Liver (tissue), 3 donors: ENCODE data around the gene MACROD1.

Source experiments
- ATF3 ChIP-seq: IDR thresholded peaks from 2 replicates; pipeline ENCODE4 v1.6.1; 2016; ENCODE audit warnings: antibody characterized with exemption
- CTCF ChIP-seq: fragments of 150-350 bp; IDR thresholded peaks from 2 replicates; pipeline ENCODE4 v1.5.1; 2017; ENCODE audit warnings: improper control_type of control experiment, low read depth, low read length; ENCODE audit not compliant: missing input control
- HNF4A ChIP-seq, 2 donors: conservative IDR thresholded peaks; 2 replicates each; pipeline ENCODE4 v1.6.1; 2016; ENCODE audit warnings: antibody characterized with exemption in 2 of 2, mild to moderate bottlenecking in 2 of 2
- JUND ChIP-seq, 2 donors: IDR thresholded peaks; 2 replicates each; pipeline ENCODE4 v1.6.1; 2016; ENCODE audit warnings: antibody characterized with exemption in 2 of 2
- REST ChIP-seq: IDR thresholded peaks from 2 replicates; pipeline ENCODE4 v1.6.1; 2016; ENCODE audit warnings: antibody characterized with exemption, mild to moderate bottlenecking
- ZBTB33 ChIP-seq: IDR thresholded peaks from 2 replicates; pipeline ENCODE4 v1.6.1; 2016; ENCODE audit warnings: antibody characterized with exemption
- TF ChIP-seq, protein P1 (sequence below): IDR thresholded peaks from 2 replicates; pipeline ENCODE4 v1.6.1; 2016; ENCODE audit warnings: antibody characterized with exemption
- donor health status: healthy.
- donor health status: healthy.

DNA sequence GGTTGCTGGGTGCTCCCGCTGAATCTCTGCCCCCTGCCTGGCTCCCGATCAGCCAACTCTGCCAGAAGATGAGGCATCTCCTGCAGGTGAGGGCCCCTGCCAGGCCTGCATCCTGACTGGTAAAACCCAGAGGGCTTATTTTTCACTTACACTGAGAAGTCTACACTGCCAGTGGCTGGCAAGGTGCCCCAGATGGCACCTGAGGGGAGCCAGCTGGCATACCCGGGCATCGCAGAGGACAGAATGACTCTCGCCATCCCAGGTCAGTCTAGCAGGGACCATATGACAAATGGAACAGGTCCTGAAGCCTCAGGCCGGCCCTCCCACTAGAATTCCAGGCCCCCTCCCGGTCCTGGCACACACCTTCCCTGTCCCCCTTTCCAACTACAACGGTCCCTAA, 30.9 kb downstream of the MACROD1 start:
- TF ChIP-seq CTCF: no peak
- TF ChIP-seq REST: no peak
- no peak for TF ChIP-seq HNF4A (conservative IDR thresholded peaks at IDR 0.05)
- no peak for TF ChIP-seq ZBTB33
- no peak for TF ChIP-seq ATF3
- TF ChIP-seq JUND (IDR thresholded peaks at IDR 0.05): no peak
- TF ChIP-seq, protein P1, sequence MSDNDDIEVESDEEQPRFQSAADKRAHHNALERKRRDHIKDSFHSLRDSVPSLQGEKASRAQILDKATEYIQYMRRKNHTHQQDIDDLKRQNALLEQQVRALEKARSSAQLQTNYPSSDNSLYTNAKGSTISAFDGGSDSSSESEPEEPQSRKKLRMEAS: no peak
